SU-DHL-6 (cell line): ENCODE results near the gene FLII.

Source experiments
- CTCF ChIP-seq: fragments of 200-600 bp; sonication (generic); IDR thresholded peaks from one replicate; pipeline ENCODE4 v1.5.1; 2017; ENCODE audit warnings: antibody characterized with exemption, mild to moderate bottlenecking, low read length, moderate library complexity; ENCODE audit not compliant: insufficient read depth, poor library complexity, severe bottlenecking
- EZH2phosphoT487 ChIP-seq: fragments of 200-600 bp; sonication (generic), shearing (Covaris generic); conservative IDR thresholded peaks from 2 replicates; pipeline ENCODE4 v1.6.1; 2018; ENCODE audit warnings: mild to moderate bottlenecking, antibody characterized with exemption, low read length, moderate library complexity, mixed read lengths

GRCh38 chr17:18225121-18225641 is 33.4 kb downstream of the FLII start, which contains the start of gene LLGL1:
- no peak for TF ChIP-seq CTCF
- no peak for TF ChIP-seq EZH2phosphoT487
